Measurements from ENCODE around the gene DNASE1L1.
A peak's percentile ranks its signal among the peaks of the same experiment; 100 is the strongest.

Gene DNASE1L1

DNA sequence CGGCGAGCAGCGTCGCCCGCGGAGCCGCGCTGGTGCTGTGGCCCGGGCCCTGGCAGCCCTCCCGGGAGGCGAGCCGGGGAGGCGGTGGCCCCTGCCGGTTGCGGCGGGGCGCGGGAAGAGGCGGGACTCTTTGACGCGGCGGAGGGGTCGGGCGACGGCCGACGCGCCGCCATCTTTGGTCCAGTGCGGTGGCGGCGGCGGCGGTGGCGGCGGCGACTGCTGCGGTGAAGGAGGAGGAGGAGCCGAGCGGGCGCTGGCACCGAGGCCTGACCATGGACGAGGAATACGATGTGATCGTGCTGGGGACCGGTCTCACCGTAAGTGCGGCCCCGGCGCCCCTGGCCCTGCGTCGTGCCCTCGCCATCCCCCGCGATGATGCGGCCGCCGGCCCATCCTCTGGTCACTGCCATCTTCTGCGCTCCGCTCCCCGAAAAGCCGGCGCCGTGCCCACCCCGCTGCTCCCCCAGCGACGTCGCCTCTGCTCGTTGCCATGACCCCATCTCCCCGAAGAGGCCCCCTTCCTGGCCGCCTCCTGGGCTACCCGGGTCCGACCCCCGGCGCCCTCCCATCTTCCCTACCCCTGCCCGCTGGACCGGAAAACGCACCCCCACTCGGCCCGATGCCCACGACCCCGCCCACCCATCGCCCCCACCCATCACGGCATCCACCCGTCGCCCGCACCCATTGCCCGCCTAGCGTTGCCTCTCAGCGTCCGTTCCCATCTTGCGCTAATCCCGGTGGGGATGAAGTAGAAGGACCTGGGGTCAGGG is 28.1 kb upstream of the DNASE1L1 start, which contains the start of gene GDI1:
Gene GDI1, plus strand, starts transcription at position 172 of the 770 bp plus-strand sequence. Its CDS starts 101 bp downstream, at position 273.
- no peaks in the 10 kb centered on the region for H3K9me3 ChIP-seq (ENCODE audit: control insufficient read depth in 1 of 2, low read length in 2 of 2)
- H3K36me3 ChIP-seq (ENCODE audit: control insufficient read depth in 1 of 2, insufficient read depth in 2 of 2, low read length in 2 of 2): peaks cover 8 to 46% of the 10 kb centered on the region in 2 donors
- H3K27ac ChIP-seq (ENCODE audit: low read depth, low read length): peak within 1 kb of the TSS; percentile 56
- peak within 1 kb of the TSS; percentile 51 to 76 for H3K9ac ChIP-seq (ENCODE audit: low read depth in 1 of 2, low read length in 2 of 2)
- peak within 1 kb of the TSS; percentile 65 to 76 for H3K4me3 ChIP-seq (ENCODE audit: low read depth in 1 of 2, low read length in 2 of 2)
- no peaks in the 10 kb centered on the region for H3K27me3 ChIP-seq (ENCODE audit: control insufficient read depth in 1 of 2, insufficient read depth in 2 of 2, low read length in 2 of 2)
- peaks cover 9 to 15% of the 10 kb centered on the region in 2 donors for H3K4me1 ChIP-seq (ENCODE audit: control insufficient read depth in 1 of 2, insufficient read depth in 2 of 2, low read length in 2 of 2)

- H3K4me3 ChIP-seq (ENCODE audit: low read depth in 1 of 2, low read length in 2 of 2): peak overlapping the region; percentile 50 to 54
- peak overlapping the region; percentile 56 for H3K27ac ChIP-seq (ENCODE audit: low read depth, low read length)
- H3K36me3 ChIP-seq (ENCODE audit: control insufficient read depth in 1 of 2, insufficient read depth in 2 of 2, low read length in 2 of 2): peaks cover 12 to 42% of the 10 kb centered on the region in 2 donors
- H3K9ac ChIP-seq (ENCODE audit: low read depth in 1 of 2, low read length in 2 of 2): peak overlapping the region; percentile 18 to 33
- H3K9me3 ChIP-seq (ENCODE audit: control insufficient read depth in 1 of 2, low read length in 2 of 2): no peaks in the 10 kb centered on the region
- no peaks in the 10 kb centered on the region for H3K27me3 ChIP-seq (ENCODE audit: control insufficient read depth in 1 of 2, insufficient read depth in 2 of 2, low read length in 2 of 2)
- peaks cover 9 to 15% of the 10 kb centered on the region in 2 donors for H3K4me1 ChIP-seq (ENCODE audit: control insufficient read depth in 1 of 2, insufficient read depth in 2 of 2, low read length in 2 of 2)
These were observed 27.4 kb upstream of the DNASE1L1 start for GRCh38 chrX:154436374-154436982.

GRCh38 chrX:154435171-154435733 is 26.2 kb upstream of the DNASE1L1 start:
- no peaks in the 10 kb centered on the region for H3K9me3 ChIP-seq (ENCODE audit: control insufficient read depth in 1 of 2, low read length in 2 of 2)
- H3K9ac ChIP-seq (ENCODE audit: low read depth in 1 of 2, low read length in 2 of 2): no peak overlapping the region
- no peak overlapping the region for H3K4me3 ChIP-seq (ENCODE audit: low read depth in 1 of 2, low read length in 2 of 2)
- peaks cover 9 to 36% of the 10 kb centered on the region in 2 donors for H3K36me3 ChIP-seq (ENCODE audit: control insufficient read depth in 1 of 2, insufficient read depth in 2 of 2, low read length in 2 of 2)
- no peaks in the 10 kb centered on the region for H3K27me3 ChIP-seq (ENCODE audit: control insufficient read depth in 1 of 2, insufficient read depth in 2 of 2, low read length in 2 of 2)
- peaks cover 12 to 22% of the 10 kb centered on the region in 2 donors for H3K4me1 ChIP-seq (ENCODE audit: control insufficient read depth in 1 of 2, insufficient read depth in 2 of 2, low read length in 2 of 2)
- H3K27ac ChIP-seq (ENCODE audit: low read depth, low read length): no peak overlapping the region

DNA sequence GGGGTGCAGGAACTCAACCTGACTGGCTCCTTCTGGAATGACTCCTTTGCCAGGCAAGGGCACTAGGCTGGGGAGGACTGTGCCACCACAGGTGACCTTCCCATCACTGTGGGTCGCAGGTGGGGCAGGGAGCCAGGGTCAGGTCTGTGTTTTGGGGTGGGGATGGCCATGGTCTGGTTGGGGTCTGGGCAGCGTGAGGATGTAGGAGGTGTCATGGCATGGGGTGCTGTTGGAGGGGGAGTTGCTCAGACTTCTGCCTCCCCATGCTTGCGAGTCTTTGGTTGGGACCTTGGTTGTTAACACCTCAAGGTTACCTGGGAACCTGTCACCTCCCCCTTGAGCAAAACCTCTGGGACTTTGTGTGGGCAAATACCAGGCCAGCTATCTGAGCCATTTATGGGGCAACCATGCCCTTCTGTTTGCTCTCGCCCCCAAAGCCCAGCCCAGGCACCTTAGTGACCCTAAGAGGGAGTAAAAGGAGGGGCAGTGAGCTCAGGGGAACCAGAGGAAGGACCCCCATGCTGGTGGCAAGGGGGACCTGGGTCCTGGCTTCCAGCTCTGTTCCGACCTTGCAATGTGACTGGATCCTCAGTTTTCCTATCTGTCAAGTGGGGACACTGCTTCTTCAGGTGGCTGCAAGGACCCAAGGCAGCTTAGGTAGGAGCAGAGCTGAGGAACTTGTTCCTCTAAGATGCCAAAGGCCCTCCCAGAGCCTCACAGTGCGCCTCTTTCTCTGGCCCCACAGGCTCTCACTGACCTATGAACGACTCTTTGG is 25.5 kb upstream of the DNASE1L1 start:
- H3K36me3 ChIP-seq (ENCODE audit: control insufficient read depth in 1 of 2, insufficient read depth in 2 of 2, low read length in 2 of 2): peaks cover 9 to 34% of the 10 kb centered on the region in 2 donors
- H3K27me3 ChIP-seq (ENCODE audit: control insufficient read depth in 1 of 2, insufficient read depth in 2 of 2, low read length in 2 of 2): no peaks in the 10 kb centered on the region
- H3K4me3 ChIP-seq (ENCODE audit: low read depth in 1 of 2, low read length in 2 of 2): no peak overlapping the region
- peaks cover 15 to 25% of the 10 kb centered on the region in 2 donors for H3K4me1 ChIP-seq (ENCODE audit: control insufficient read depth in 1 of 2, insufficient read depth in 2 of 2, low read length in 2 of 2)
- no peaks in the 10 kb centered on the region for H3K9me3 ChIP-seq (ENCODE audit: control insufficient read depth in 1 of 2, low read length in 2 of 2)
- H3K27ac ChIP-seq (ENCODE audit: low read depth, low read length): no peak overlapping the region
- no peak overlapping the region for H3K9ac ChIP-seq (ENCODE audit: low read depth in 1 of 2, low read length in 2 of 2)

DNA sequence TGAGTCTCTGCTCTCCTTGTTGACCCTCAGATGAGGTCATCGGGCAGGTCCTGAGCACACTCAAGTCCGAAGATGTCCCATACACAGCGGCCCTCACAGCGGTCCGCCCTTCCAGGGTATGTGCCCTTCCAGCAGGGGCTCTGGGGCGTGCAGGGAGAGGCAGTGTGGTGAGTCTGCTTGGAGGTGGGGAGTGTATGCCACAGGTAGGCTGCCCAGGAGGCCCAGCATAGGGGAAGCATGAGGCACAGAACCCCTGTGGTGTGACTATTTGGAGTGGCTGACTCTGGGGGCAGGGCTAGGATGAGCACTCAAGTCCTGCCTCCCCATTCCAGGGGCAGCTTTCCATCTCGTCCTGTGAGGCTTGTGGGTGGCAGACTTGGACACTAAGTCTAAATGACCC is 24.6 kb upstream of the DNASE1L1 start:
- Histone ChIP-seq H3K27me3 (ENCODE audit: control insufficient read depth in 1 of 2, insufficient read depth in 2 of 2, low read length in 2 of 2) (no peaks in the 10 kb centered on the region), H3K27ac (ENCODE audit: low read depth, low read length) (no peak overlapping the region), H3K4me3 (ENCODE audit: low read depth in 1 of 2, low read length in 2 of 2) (no peak overlapping the region), H3K4me1 (ENCODE audit: control insufficient read depth in 1 of 2, insufficient read depth in 2 of 2, low read length in 2 of 2) (peaks cover 20 to 25% of the 10 kb centered on the region in 2 donors), H3K9ac (ENCODE audit: low read depth in 1 of 2, low read length in 2 of 2) (no peak overlapping the region), H3K9me3 (ENCODE audit: control insufficient read depth in 1 of 2, low read length in 2 of 2) (no peaks in the 10 kb centered on the region), H3K36me3 (ENCODE audit: control insufficient read depth in 1 of 2, insufficient read depth in 2 of 2, low read length in 2 of 2) (peaks cover 4 to 34% of the 10 kb centered on the region in 2 donors)

DNA sequence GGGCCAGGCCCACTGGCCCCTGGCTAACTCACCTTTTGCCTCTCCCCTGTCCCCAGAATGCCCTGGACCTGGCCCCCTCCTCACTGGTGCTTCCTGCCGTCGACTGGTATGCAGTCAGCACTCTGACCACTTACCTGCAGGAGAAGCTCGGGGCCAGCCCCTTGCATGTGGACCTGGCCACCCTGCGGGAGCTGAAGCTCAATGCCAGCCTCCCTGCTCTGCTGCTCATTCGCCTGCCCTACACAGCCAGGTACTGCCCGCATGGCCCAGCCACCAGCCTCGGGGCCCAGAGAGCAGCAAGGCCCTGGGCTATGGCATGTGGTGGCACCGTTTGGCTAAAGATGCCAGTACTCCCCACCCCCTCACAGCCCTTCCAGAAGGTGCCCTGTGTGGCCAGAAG is 23.2 kb upstream of the DNASE1L1 start:
- no peak overlapping the region for H3K27ac ChIP-seq (ENCODE audit: low read depth, low read length)
- peaks cover 4 to 34% of the 10 kb centered on the region in 2 donors for H3K36me3 ChIP-seq (ENCODE audit: control insufficient read depth in 1 of 2, insufficient read depth in 2 of 2, low read length in 2 of 2)
- peaks cover 13 to 20% of the 10 kb centered on the region in 2 donors for H3K4me1 ChIP-seq (ENCODE audit: control insufficient read depth in 1 of 2, insufficient read depth in 2 of 2, low read length in 2 of 2)
- H3K9ac ChIP-seq (ENCODE audit: low read depth in 1 of 2, low read length in 2 of 2): no peak overlapping the region
- H3K9me3 ChIP-seq (ENCODE audit: control insufficient read depth in 1 of 2, low read length in 2 of 2): no peaks in the 10 kb centered on the region
- H3K27me3 ChIP-seq (ENCODE audit: control insufficient read depth in 1 of 2, insufficient read depth in 2 of 2, low read length in 2 of 2): no peaks in the 10 kb centered on the region
- H3K4me3 ChIP-seq (ENCODE audit: low read depth in 1 of 2, low read length in 2 of 2): no peak overlapping the region

DNA sequence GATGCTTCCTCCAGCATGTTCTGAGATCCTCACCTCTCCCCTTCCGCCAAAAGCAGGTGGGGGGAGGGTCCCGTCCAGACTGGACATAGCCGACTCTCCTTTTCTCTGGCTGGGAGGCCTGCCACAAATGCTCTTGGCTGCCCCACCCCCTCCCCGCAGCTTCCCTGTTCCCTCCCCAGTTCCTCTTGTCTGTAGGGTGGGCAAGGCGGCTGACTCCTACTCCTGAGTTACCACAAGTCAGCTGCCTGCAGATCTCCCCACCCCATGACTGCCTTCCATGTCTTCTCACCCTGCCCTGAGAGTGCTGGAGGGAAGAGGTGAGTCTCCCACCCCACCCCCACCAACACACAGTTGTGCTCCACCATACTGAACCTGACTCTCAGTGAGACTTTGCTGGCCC is 22.3 kb upstream of the DNASE1L1 start:
- Histone ChIP-seq H3K27me3 (ENCODE audit: control insufficient read depth in 1 of 2, insufficient read depth in 2 of 2, low read length in 2 of 2) (no peaks in the 10 kb centered on the region), H3K27ac (ENCODE audit: low read depth, low read length) (no peak overlapping the region), H3K9me3 (ENCODE audit: control insufficient read depth in 1 of 2, low read length in 2 of 2) (no peaks in the 10 kb centered on the region), H3K4me1 (ENCODE audit: control insufficient read depth in 1 of 2, insufficient read depth in 2 of 2, low read length in 2 of 2) (peaks cover 17 to 20% of the 10 kb centered on the region in 2 donors), H3K4me3 (ENCODE audit: low read depth in 1 of 2, low read length in 2 of 2) (no peak overlapping the region), H3K36me3 (ENCODE audit: control insufficient read depth in 1 of 2, insufficient read depth in 2 of 2, low read length in 2 of 2) (peaks cover 4 to 34% of the 10 kb centered on the region in 2 donors), H3K9ac (ENCODE audit: low read depth in 1 of 2, low read length in 2 of 2) (no peak overlapping the region)

DNA sequence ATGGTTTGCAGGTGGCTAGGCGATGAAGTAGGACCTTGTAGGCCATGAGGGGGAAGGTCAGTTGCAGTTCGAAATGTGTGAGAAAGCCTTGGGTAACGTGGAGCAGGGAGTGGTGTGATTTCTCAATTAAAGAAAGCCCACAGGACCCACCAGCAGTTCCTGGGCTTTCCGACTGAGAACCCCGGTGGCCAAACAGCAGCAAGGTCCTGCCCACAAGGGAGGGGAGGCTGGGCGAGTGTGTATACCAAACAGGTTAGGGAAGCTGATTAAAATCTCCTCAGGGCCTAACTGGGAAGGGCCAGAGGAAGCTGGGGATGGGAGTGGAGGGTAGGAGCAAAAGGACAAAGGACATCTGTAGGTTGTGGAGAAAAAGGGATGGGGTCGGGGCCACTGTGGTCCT is 21.9 kb upstream of the DNASE1L1 start:
- H3K9ac ChIP-seq (ENCODE audit: low read depth in 1 of 2, low read length in 2 of 2): peak overlapping the region in 1 of 2 donors; percentile 32
- H3K4me1 ChIP-seq (ENCODE audit: control insufficient read depth in 1 of 2, insufficient read depth in 2 of 2, low read length in 2 of 2): peaks cover 17 to 20% of the 10 kb centered on the region in 2 donors
- H3K36me3 ChIP-seq (ENCODE audit: control insufficient read depth in 1 of 2, insufficient read depth in 2 of 2, low read length in 2 of 2): peaks cover 4 to 34% of the 10 kb centered on the region in 2 donors
- no peaks in the 10 kb centered on the region for H3K27me3 ChIP-seq (ENCODE audit: control insufficient read depth in 1 of 2, insufficient read depth in 2 of 2, low read length in 2 of 2)
- H3K27ac ChIP-seq (ENCODE audit: low read depth, low read length): no peak overlapping the region
- H3K9me3 ChIP-seq (ENCODE audit: control insufficient read depth in 1 of 2, low read length in 2 of 2): no peaks in the 10 kb centered on the region
- H3K4me3 ChIP-seq (ENCODE audit: low read depth in 1 of 2, low read length in 2 of 2): no peak overlapping the region

DNA sequence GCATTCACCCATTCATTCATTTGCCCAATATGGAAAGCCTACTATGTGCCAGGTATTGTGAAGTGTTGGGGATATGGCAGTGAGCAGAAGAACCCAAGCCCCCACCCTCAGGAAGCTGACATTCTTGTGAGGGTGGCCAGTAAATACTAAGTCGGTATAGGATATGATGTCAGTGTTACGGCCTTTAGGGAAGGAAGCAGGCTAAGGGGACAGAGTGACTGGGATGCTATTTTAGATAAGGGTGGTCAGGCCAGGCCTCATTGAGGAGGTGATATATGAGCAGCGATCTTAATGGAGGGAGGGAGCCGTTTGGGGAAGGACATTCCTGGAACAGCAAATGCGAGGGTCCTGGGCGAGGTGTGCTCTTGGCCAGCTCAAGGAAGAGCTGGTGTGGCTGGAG is 21.4 kb upstream of the DNASE1L1 start:
- H3K27ac ChIP-seq (ENCODE audit: low read depth, low read length): no peak overlapping the region
- H3K4me3 ChIP-seq (ENCODE audit: low read depth in 1 of 2, low read length in 2 of 2): no peak overlapping the region
- no peaks in the 10 kb centered on the region for H3K9me3 ChIP-seq (ENCODE audit: control insufficient read depth in 1 of 2, low read length in 2 of 2)
- peaks cover 4 to 31% of the 10 kb centered on the region in 2 donors for H3K36me3 ChIP-seq (ENCODE audit: control insufficient read depth in 1 of 2, insufficient read depth in 2 of 2, low read length in 2 of 2)
- peak overlapping the region in 1 of 2 donors; percentile 32 for H3K9ac ChIP-seq (ENCODE audit: low read depth in 1 of 2, low read length in 2 of 2)
- H3K27me3 ChIP-seq (ENCODE audit: control insufficient read depth in 1 of 2, insufficient read depth in 2 of 2, low read length in 2 of 2): no peaks in the 10 kb centered on the region
- H3K4me1 ChIP-seq (ENCODE audit: control insufficient read depth in 1 of 2, insufficient read depth in 2 of 2, low read length in 2 of 2): peaks cover 17 to 20% of the 10 kb centered on the region in 2 donors
